ENCODE results near the gene SRGAP1.

- TF ChIP-seq POLR2A (IDR thresholded peaks at IDR 0.05; ENCODE audit: low read depth, low read length) (no peak), POLR2AphosphoS5 (IDR thresholded peaks at IDR 0.05; ENCODE audit: low read depth, low read length) (no peak), TAF1 (IDR thresholded peaks at IDR 0.05; ENCODE audit: borderline replicate concordance, low read depth, low read length) (no peak)
These were observed 83.8 kb downstream of the SRGAP1 start for GRCh38 chr12:63928305-63928704.
